H9 (cell line): ENCODE results near the gene IGSF11. TPM values are rescaled to one million over a fixed set of nuclear protein-coding genes. Genes with fewer than 3 reads are reported as not detected.

Experiments
- DNase-seq: peaks from one replicate; pipeline ENCODE4 v3.0.0-alpha.2; 2017
- H2AFZ ChIP-seq: one replicate; pipeline ENCODE4 v1.6.1; 2013; ENCODE audit warnings: mild to moderate bottlenecking, low read length, control low read depth, moderate library complexity
- H2AK5ac ChIP-seq: 2 replicates; pipeline ENCODE4 v1.6.1; 2013; ENCODE audit warnings: low read length, control low read depth, mixed read lengths; ENCODE audit not compliant: insufficient read length
- H2BK120ac ChIP-seq: one replicate; pipeline ENCODE4 v1.6.1; 2013; ENCODE audit warnings: low read depth, mild to moderate bottlenecking, low read length, control low read depth, inconsistent platforms; ENCODE audit not compliant: poor library complexity, severe bottlenecking
- H2BK12ac ChIP-seq: 2 replicates; pipeline ENCODE4 v1.6.1; 2013; ENCODE audit warnings: low read length, control low read depth, mixed read lengths, low read depth; ENCODE audit not compliant: insufficient read length
- H2BK15ac ChIP-seq: 2 replicates; pipeline ENCODE4 v1.6.1; 2013; ENCODE audit warnings: low read depth, low read length, control low read depth
- H2BK20ac ChIP-seq: one replicate; pipeline ENCODE4 v1.6.1; 2013; ENCODE audit warnings: low read depth, mild to moderate bottlenecking, low read length, control low read depth, inconsistent platforms; ENCODE audit not compliant: poor library complexity, severe bottlenecking
- H2BK5ac ChIP-seq: 2 replicates; pipeline ENCODE4 v1.6.1; 2013; ENCODE audit warnings: low read length, control low read depth, mixed read lengths; ENCODE audit not compliant: insufficient read length
- H3K14ac ChIP-seq: 2 replicates; pipeline ENCODE4 v1.6.1; 2013; ENCODE audit warnings: low read length, control low read depth; ENCODE audit not compliant: insufficient read depth
- H3K18ac ChIP-seq: 2 replicates; pipeline ENCODE4 v1.6.1; 2013; ENCODE audit warnings: low read depth, mild to moderate bottlenecking, mixed read lengths, low read length, control low read depth; ENCODE audit not compliant: insufficient read length
- H3K23ac ChIP-seq: 2 replicates; pipeline ENCODE4 v1.6.1; 2013; ENCODE audit warnings: low read length, control low read depth, mixed read lengths, low read depth; ENCODE audit not compliant: insufficient read length
- H3K23me2 ChIP-seq: 2 replicates; pipeline ENCODE4 v1.6.1; 2013; ENCODE audit warnings: low read depth, mild to moderate bottlenecking, mixed read lengths, low read length, control low read depth; ENCODE audit not compliant: insufficient read length, poor library complexity, severe bottlenecking
- H3K27ac ChIP-seq: 2 replicates; pipeline ENCODE4 v1.5.1; 2013; ENCODE audit warnings: low read length, control low read depth, mixed read lengths, low read depth; ENCODE audit not compliant: insufficient read length
- H3K27me3 ChIP-seq: 2 replicates; pipeline ENCODE4 v1.6.1; 2013; ENCODE audit warnings: low read length, control low read depth, inconsistent platforms; ENCODE audit not compliant: insufficient read depth
- H3K4ac ChIP-seq: 2 replicates; pipeline ENCODE4 v1.6.1; 2013; ENCODE audit warnings: low read depth, mild to moderate bottlenecking, control low read depth, inconsistent platforms, low read length, moderate library complexity
- H3K4me1 ChIP-seq: 2 replicates; pipeline ENCODE4 v1.6.1; 2013; ENCODE audit warnings: low read length, control low read depth, inconsistent platforms; ENCODE audit not compliant: insufficient read depth
- H3K4me2 ChIP-seq: 2 replicates; pipeline ENCODE4 v1.6.1; 2013; ENCODE audit warnings: low read length, control low read depth, mixed read lengths; ENCODE audit not compliant: insufficient read length, insufficient read depth
- H3K56ac ChIP-seq: 2 replicates; pipeline ENCODE4 v1.6.1; 2013; ENCODE audit warnings: low read depth, mild to moderate bottlenecking, mixed read lengths, low read length, control low read depth; ENCODE audit not compliant: insufficient read length
- H3K79me1 ChIP-seq: 2 replicates; pipeline ENCODE4 v1.6.1; 2013; ENCODE audit warnings: low read depth, mild to moderate bottlenecking, moderate library complexity, low read length, control low read depth, inconsistent platforms; ENCODE audit not compliant: insufficient read depth, poor library complexity, severe bottlenecking
- H3K79me2 ChIP-seq: 2 replicates; pipeline ENCODE4 v1.6.1; 2013; ENCODE audit warnings: low read length, control low read depth, inconsistent platforms; ENCODE audit not compliant: insufficient read depth
- H3K9ac ChIP-seq: 2 replicates; pipeline ENCODE4 v1.6.1; 2013; ENCODE audit warnings: low read length, control low read depth, mixed read lengths; ENCODE audit not compliant: insufficient read length; ENCODE audit errors: extremely low read depth
- H3K9me3 ChIP-seq: one replicate; pipeline ENCODE4 v1.6.1; 2013; ENCODE audit warnings: low read depth, low read length, inconsistent platforms; ENCODE audit not compliant: control insufficient read depth
- H3T11ph ChIP-seq: one replicate; pipeline ENCODE4 v1.6.1; 2013; ENCODE audit warnings: mild to moderate bottlenecking, low read length, control low read depth, inconsistent platforms
- H4K20me1 ChIP-seq: one replicate; pipeline ENCODE4 v1.6.1; 2013; ENCODE audit not compliant: control insufficient read depth, insufficient read length, insufficient read depth
- H4K5ac ChIP-seq: 2 replicates; pipeline ENCODE4 v1.6.1; 2013; ENCODE audit warnings: low read depth, mild to moderate bottlenecking, mixed read lengths, low read length, control low read depth; ENCODE audit not compliant: insufficient read length
- H4K8ac ChIP-seq: replicated peaks from 2 replicates; pipeline ENCODE4 v1.6.1; 2013; ENCODE audit warnings: low read length, control low read depth, mixed read lengths, low read depth; ENCODE audit not compliant: insufficient read length
- H4K91ac ChIP-seq: 2 replicates; pipeline ENCODE4 v1.6.1; 2013; ENCODE audit warnings: low read depth, mild to moderate bottlenecking, moderate library complexity, mixed read lengths, low read length, control low read depth; ENCODE audit not compliant: insufficient read length
- H3K27ac Mint-ChIP-seq, 3 experiments: 2 replicates in 2 of 3; 3 replicates in 1 of 3; pipeline ENCODE4 v1.8.0; 2020 to 2021; ENCODE audit warnings: mixed read lengths in 3 of 3, mild to moderate bottlenecking in 1 of 3, moderate library complexity in 1 of 3
- H3K27me3 Mint-ChIP-seq: 2 replicates; pipeline ENCODE4 v1.8.0; 2021; ENCODE audit warnings: low read depth, mild to moderate bottlenecking, moderate library complexity, mixed read lengths
- H3K36me3 Mint-ChIP-seq, 3 experiments: 2 replicates in 2 of 3; 3 replicates in 1 of 3; pipeline ENCODE4 v1.8.0; 2020 to 2021; ENCODE audit warnings: low read depth in 3 of 3, mixed read lengths in 3 of 3; ENCODE audit not compliant: insufficient read depth in 1 of 3
- H3K4me1 Mint-ChIP-seq, 2 experiments: 2 replicates each; pipeline ENCODE4 v1.8.0; 2020; ENCODE audit warnings: mixed read lengths in 2 of 2
- H3K4me3 Mint-ChIP-seq, 2 experiments: 2 replicates in 1 of 2; 3 replicates in 1 of 2; pipeline ENCODE4 v1.8.0; 2020 to 2021; ENCODE audit warnings: mild to moderate bottlenecking in 2 of 2, mixed read lengths in 2 of 2, moderate library complexity in 1 of 2
- H3K9me3 Mint-ChIP-seq, 2 experiments: 2 replicates in 1 of 2; 3 replicates in 1 of 2; pipeline ENCODE4 v1.8.0; 2020; ENCODE audit warnings: mild to moderate bottlenecking in 2 of 2, mixed read lengths in 2 of 2, moderate library complexity in 1 of 2
- WGBS: extraction: QIAGEN DNeasy Blood & Tissue Kit; methylation state at CpG from one replicate; pipeline ENCODE4 v1.1.7; 2013; ENCODE audit warnings: missing lambda C conversion rate, low lambda C conversion rate, mixed read lengths; ENCODE audit not compliant: insufficient read length; ENCODE audit errors: extremely low coverage; 5-methylcytosine and 5-hydroxymethylcytosine counted together
- total RNA-seq: library from RNA; stranded (reverse); gene quantifications from 2 replicates; pipeline ENCODE4 v1.2.1, GENCODE V29; 2021
- TF ChIP-seq, protein P1 (sequence below): fragments of 200-600 bp; sonication (generic); conservative IDR thresholded peaks from 3 replicates; pipeline ENCODE4 v1.8.0; 2021; ENCODE audit warnings: antibody characterized with exemption, mild to moderate bottlenecking

The IGSF11 gene
- total RNA-seq, 1 experiment from 2014 or later: 1.6 TPM

DNA sequence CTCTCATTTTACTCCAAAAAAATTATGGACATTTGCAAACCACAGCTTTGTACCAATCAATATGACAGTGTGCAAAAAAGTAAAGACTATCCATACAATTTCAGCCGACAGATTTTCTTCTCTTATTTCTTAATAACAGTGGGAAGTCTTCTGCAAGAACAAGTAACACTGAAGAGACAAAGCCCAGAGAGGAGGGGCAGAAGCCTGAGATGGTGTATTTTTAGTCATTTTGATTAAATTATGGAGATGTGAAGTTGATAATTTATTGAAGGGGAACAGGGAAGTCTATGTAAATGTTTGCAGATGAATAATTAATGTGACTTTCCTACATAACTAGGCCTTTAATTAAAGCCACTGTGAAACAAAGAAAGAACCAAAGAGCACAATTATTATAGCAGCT is 45.7 kb upstream of the IGSF11 start:
- Mint-ChIP-seq H3K4me1 (no peaks in the 10 kb centered on the region; a peak in 1 of 4 replicates), H3K9me3 (peaks cover 9 to 15% of the 10 kb centered on the region in 2 experiments), H3K27ac (no peak overlapping the region), H3K27me3 (no peaks in the 10 kb centered on the region), H3K36me3 (peaks cover 0 to 3% (median 2%) of the 10 kb centered on the region in 3 experiments; a peak in 3 of 7 replicates), H3K4me3 (no peak overlapping the region)
- no peaks in the 10 kb centered on the region for H3K79me1 ChIP-seq
- no peaks in the 10 kb centered on the region for H4K20me1 ChIP-seq
- no peak overlapping the region for H4K5ac ChIP-seq
- H3K27me3 ChIP-seq: no peaks in the 10 kb centered on the region
- H2AK5ac ChIP-seq: no peak overlapping the region
- H3T11ph ChIP-seq: no peak overlapping the region
- H2AFZ ChIP-seq: no peak overlapping the region
- H3K23ac ChIP-seq: no peak overlapping the region
- WGBS: no CpG with 5 or more reads among the region's 1 CpG
- H2BK20ac ChIP-seq: no peak overlapping the region
- H3K4me1 ChIP-seq: no peaks in the 10 kb centered on the region
- H2BK5ac ChIP-seq: no peak overlapping the region
- H3K9ac ChIP-seq: no peak overlapping the region
- H3K79me2 ChIP-seq: no peaks in the 10 kb centered on the region
- no peak overlapping the region for H3K4me2 ChIP-seq
- H2BK12ac ChIP-seq: no peak overlapping the region
- H3K14ac ChIP-seq: no peak overlapping the region
- TF ChIP-seq, protein P1, sequence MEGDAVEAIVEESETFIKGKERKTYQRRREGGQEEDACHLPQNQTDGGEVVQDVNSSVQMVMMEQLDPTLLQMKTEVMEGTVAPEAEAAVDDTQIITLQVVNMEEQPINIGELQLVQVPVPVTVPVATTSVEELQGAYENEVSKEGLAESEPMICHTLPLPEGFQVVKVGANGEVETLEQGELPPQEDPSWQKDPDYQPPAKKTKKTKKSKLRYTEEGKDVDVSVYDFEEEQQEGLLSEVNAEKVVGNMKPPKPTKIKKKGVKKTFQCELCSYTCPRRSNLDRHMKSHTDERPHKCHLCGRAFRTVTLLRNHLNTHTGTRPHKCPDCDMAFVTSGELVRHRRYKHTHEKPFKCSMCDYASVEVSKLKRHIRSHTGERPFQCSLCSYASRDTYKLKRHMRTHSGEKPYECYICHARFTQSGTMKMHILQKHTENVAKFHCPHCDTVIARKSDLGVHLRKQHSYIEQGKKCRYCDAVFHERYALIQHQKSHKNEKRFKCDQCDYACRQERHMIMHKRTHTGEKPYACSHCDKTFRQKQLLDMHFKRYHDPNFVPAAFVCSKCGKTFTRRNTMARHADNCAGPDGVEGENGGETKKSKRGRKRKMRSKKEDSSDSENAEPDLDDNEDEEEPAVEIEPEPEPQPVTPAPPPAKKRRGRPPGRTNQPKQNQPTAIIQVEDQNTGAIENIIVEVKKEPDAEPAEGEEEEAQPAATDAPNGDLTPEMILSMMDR: no peak
- no peak overlapping the region for H4K91ac ChIP-seq
- no peak overlapping the region for H3K4ac ChIP-seq
- H3K56ac ChIP-seq: no peak overlapping the region
- H3K9me3 ChIP-seq: no peaks in the 10 kb centered on the region
- H2BK120ac ChIP-seq: no peak overlapping the region
- H3K27ac ChIP-seq: no peak overlapping the region
- H2BK15ac ChIP-seq: no peak overlapping the region
- no peak for DNase-seq
- no peaks in the 10 kb centered on the region for H3K23me2 ChIP-seq
- H3K18ac ChIP-seq: no peak overlapping the region
- no peak overlapping the region for H4K8ac ChIP-seq
